OCI-LY1 (cell line): ENCODE results near the gene TIPRL.
"Not testable (repeated sequence)": the region's sequence is repeated elsewhere in the genome, so short reads cannot be mapped to it uniquely, and the experiment has no call there.

Experiments
- CTCF ChIP-seq: fragments of 200-600 bp; sonication (generic), shearing (Covaris generic); IDR thresholded peaks from 2 replicates; pipeline ENCODE4 v1.5.1; 2017; ENCODE audit warnings: mild to moderate bottlenecking, antibody characterized with exemption, low read length, moderate library complexity, mixed read lengths
- EZH2 ChIP-seq: fragments of 200-600 bp; sonication (generic), shearing (Covaris generic); IDR thresholded peaks from 2 replicates; pipeline ENCODE4 v1.8.0; 2017; ENCODE audit warnings: borderline replicate concordance, mixed run types, mild to moderate bottlenecking, antibody characterized with exemption, low read length, moderate library complexity, mixed read lengths

GRCh38 chr1:168181063-168181720 lies 2.4 kb downstream of the TIPRL start:
- not testable (repeated sequence) for TF ChIP-seq CTCF, EZH2
